Lung (tissue), 12 donors: ENCODE data around the gene YTHDF2. TPM values are rescaled to one million over a fixed set of nuclear protein-coding genes. Genes with fewer than 3 reads are reported as not detected.
"Not testable (repeated sequence)": the region's sequence is repeated elsewhere in the genome, so short reads cannot be mapped to it uniquely, and the experiment has no call there.

Source experiments
- ATAC-seq: fragments of 200-7000 bp; cut with Tn5 transposase; one replicate; pipeline ENCODE4 v1.9.1; 2020; ENCODE audit warnings: moderate number of reproducible peaks; ENCODE audit not compliant: insufficient read depth, low FRiP score
- DNase-seq, 3 donors: peaks; one replicate each; pipeline ENCODE4 v3.0.0-alpha.2; 2013 to 2017
- H3K27ac ChIP-seq, 2 donors: one replicate each; pipeline ENCODE4 v1.5.1; 2013; ENCODE audit warnings: mild to moderate bottlenecking in 2 of 2, moderate library complexity in 2 of 2, control low read depth in 1 of 2, inconsistent platforms in 1 of 2, low read depth in 1 of 2, low read length in 1 of 2
- H3K27me3 ChIP-seq, 3 donors: one replicate each; pipeline ENCODE4 v1.5.1; 2013; ENCODE audit warnings: low read length in 2 of 3; ENCODE audit not compliant: control insufficient read depth in 3 of 3, insufficient read depth in 3 of 3
- H3K36me3 ChIP-seq, 4 donors: one replicate each; pipeline ENCODE4 v1.5.1; 2013; ENCODE audit warnings: low read length in 4 of 4, mild to moderate bottlenecking in 1 of 4, moderate library complexity in 1 of 4; ENCODE audit not compliant: control insufficient read depth in 4 of 4, insufficient read depth in 4 of 4
- H3K4me1 ChIP-seq, 5 donors: one replicate each; pipeline ENCODE4 v1.5.1; 2013; ENCODE audit warnings: low read length in 5 of 5, mild to moderate bottlenecking in 2 of 5, moderate library complexity in 1 of 5; ENCODE audit not compliant: control insufficient read depth in 5 of 5, insufficient read depth in 5 of 5
- H3K4me3 ChIP-seq: one replicate; pipeline ENCODE4 v1.5.1; 2013; ENCODE audit warnings: mild to moderate bottlenecking, control low read depth, moderate library complexity
- H3K9ac ChIP-seq, 2 donors: one replicate each; pipeline ENCODE4 v1.5.1; 2013; ENCODE audit warnings: low read length in 2 of 2, control low read depth in 1 of 2; ENCODE audit not compliant: insufficient read depth in 1 of 2
- H3K9me3 ChIP-seq, 4 donors: one replicate each; pipeline ENCODE4 v1.5.1; 2013; ENCODE audit warnings: low read length in 3 of 4, mild to moderate bottlenecking in 1 of 4, moderate library complexity in 1 of 4; ENCODE audit not compliant: control insufficient read depth in 4 of 4, insufficient read depth in 3 of 4
- WGBS, 2 donors: extraction: QIAGEN DNeasy Blood & Tissue Kit; methylation state at CpG; one replicate each; pipeline ENCODE4 v1.1.7; 2013; 5-methylcytosine and 5-hydroxymethylcytosine counted together
- polyA plus RNA-seq, 2 donors: library from polyadenylated mRNA; stranded (reverse); fragments of 200-250 nt; gene quantifications; one replicate each; pipeline ENCODE4 v1.2.1, GENCODE V29; 2013
- total RNA-seq, 2 donors: library from RNA; depleted of rRNA in 1 of 2; stranded (reverse); fragments of >200 nt in 1 of 2; gene quantifications; one replicate each; pipeline ENCODE4 v1.2.1, GENCODE V29; 2014 to 2021
- TF ChIP-seq, protein P1 (sequence below): IDR thresholded peaks from 2 replicates; pipeline ENCODE4 v1.5.1; 2012; ENCODE audit warnings: mild to moderate bottlenecking; ENCODE audit errors: control extremely low read depth, extremely low read depth
- donor health status: control.
- donor health status: control.
- donor health status: Bipolar disorder and iron deficiency.
- donor health status: healthy.
- donor health status: DM: yes; HTN: yes; CAD: no.

The YTHDF2 gene
- total and polyA plus RNA-seq, 4 donors, result 34.3 to 65.8 (median 47.3) TPM

DNA sequence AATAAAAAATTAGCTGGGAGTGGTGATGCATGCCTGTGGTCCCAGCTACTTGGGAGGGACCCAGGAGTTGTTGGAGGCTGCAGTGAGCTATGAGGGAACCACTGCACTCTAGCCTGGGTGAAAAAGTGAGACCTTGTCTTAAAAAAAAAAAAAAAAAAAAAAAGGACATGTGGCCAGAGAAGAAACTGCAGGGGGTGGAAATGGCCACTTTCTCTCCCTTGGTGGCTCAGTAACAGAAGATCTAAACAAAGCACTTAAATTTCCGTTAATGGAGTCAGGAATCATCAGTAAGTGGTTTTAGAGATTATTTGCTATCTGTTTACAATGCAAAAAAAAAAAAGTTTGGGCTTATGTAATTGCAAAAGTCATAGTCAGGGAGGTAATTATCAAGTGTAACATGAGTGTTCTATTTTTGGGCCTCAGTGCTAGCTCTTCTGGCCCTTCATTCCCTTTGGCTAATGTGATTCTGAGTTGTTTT is 55.9 kb downstream of the YTHDF2 start:
- H3K36me3 ChIP-seq, result no peaks in the 10 kb centered on the region
- H3K27me3 ChIP-seq, result peaks cover 0 to 4% (median 0%) of the 10 kb centered on the region in 3 donors
- H3K4me3 ChIP-seq, result no peak overlapping the region
- ATAC-seq, result no peak
- H3K27ac ChIP-seq, result no peak overlapping the region
- no peaks in the 10 kb centered on the region for H3K9me3 ChIP-seq
- DNase-seq, result no peak
- WGBS, 2 donors, result 74 to 100% methylated on average over 1 of the region's 1 CpG
- H3K9ac ChIP-seq, result no peak overlapping the region
- peaks cover 0 to 4% (median 0%) of the 10 kb centered on the region in 5 donors for H3K4me1 ChIP-seq
- TF ChIP-seq, protein P1, sequence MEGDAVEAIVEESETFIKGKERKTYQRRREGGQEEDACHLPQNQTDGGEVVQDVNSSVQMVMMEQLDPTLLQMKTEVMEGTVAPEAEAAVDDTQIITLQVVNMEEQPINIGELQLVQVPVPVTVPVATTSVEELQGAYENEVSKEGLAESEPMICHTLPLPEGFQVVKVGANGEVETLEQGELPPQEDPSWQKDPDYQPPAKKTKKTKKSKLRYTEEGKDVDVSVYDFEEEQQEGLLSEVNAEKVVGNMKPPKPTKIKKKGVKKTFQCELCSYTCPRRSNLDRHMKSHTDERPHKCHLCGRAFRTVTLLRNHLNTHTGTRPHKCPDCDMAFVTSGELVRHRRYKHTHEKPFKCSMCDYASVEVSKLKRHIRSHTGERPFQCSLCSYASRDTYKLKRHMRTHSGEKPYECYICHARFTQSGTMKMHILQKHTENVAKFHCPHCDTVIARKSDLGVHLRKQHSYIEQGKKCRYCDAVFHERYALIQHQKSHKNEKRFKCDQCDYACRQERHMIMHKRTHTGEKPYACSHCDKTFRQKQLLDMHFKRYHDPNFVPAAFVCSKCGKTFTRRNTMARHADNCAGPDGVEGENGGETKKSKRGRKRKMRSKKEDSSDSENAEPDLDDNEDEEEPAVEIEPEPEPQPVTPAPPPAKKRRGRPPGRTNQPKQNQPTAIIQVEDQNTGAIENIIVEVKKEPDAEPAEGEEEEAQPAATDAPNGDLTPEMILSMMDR, result no peak

DNA sequence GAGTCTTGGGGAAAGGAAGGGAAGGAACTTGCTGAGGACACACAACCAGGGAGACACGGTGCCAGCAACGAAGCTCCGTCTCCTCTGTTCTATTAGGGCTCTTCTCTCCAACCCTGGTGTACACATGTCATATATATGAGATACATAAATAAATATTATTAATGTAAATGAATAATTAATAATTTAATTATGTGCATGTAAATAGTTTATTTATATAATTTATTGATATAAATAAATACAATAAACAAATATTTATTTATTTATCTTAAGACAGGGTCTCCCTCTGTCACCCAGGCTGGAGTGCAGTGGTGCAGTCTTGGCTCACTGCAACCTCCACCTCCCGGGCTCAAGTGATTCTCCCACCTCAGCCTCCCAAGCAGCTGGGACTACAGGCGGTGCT is 57.8 kb downstream of the YTHDF2 start:
- not testable (repeated sequence) for H3K27me3 ChIP-seq, DNase-seq, H3K9ac ChIP-seq, ATAC-seq, H3K27ac ChIP-seq, H3K4me3 ChIP-seq, H3K4me1 ChIP-seq, H3K9me3 ChIP-seq, H3K36me3 ChIP-seq
- WGBS, 2 donors, result 94 to 95% methylated on average over 5 of the region's 5 CpGs

GRCh38 chr1:28796352-28797211 is 59.8 kb downstream of the YTHDF2 start:
- no peak overlapping the region for H3K4me3 ChIP-seq
- no peak for ATAC-seq
- WGBS, 2 donors, result 62 to 72% methylated on average over 18 of the region's 18 CpGs
- H3K27ac ChIP-seq, result no peak overlapping the region
- peaks cover 0 to 4% (median 2%) of the 10 kb centered on the region in 3 donors for H3K27me3 ChIP-seq
- H3K36me3 ChIP-seq, result no peaks in the 10 kb centered on the region
- H3K9me3 ChIP-seq, result no peaks in the 10 kb centered on the region
- H3K4me1 ChIP-seq, result peaks cover 0 to 4% (median 0%) of the 10 kb centered on the region in 5 donors
- H3K9ac ChIP-seq, result no peak overlapping the region
- TF ChIP-seq, protein P1, result no peak
- DNase-seq, result no peak

DNA sequence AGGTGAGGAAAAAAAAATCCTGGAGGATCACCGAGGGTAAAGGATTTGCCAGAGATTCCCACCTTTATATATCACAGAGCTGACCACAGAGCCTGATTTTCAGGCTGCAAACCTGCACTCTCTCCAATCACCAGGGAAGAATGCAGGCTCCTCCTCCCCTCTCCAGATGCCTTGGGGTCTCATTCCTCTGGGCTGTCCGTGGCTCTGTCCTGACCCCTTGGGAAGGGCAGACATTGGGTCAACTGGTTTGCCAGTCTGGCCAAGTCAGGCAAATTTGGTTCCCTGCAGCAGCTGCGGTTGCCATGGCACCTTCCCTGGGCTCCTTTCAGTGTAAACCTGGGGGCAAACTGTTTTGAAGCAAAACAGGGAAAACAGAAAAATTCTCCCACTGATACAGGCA is 63.6 kb downstream of the YTHDF2 start:
- 52 to 71% methylated on average over 3 of the region's 3 CpGs for WGBS, 2 donors
- Histone ChIP-seq H3K4me3 (no peak overlapping the region), H3K4me1 (peaks cover 0 to 4% (median 0%) of the 10 kb centered on the region in 5 donors), H3K27me3 (peaks cover 0 to 4% (median 2%) of the 10 kb centered on the region in 3 donors), H3K9ac (no peak overlapping the region), H3K27ac (no peak overlapping the region), H3K9me3 (peaks cover 0 to 3% (median 0%) of the 10 kb centered on the region in 4 donors), H3K36me3 (no peaks in the 10 kb centered on the region)
- ATAC-seq, result no peak
- DNase-seq, result no peak
- TF ChIP-seq, protein P1, result no peak
